Skin of body (tissue), 2 donors: ENCODE measurements around the gene TKTL1. TPM values are rescaled to one million over a fixed set of nuclear protein-coding genes. Genes with fewer than 3 reads are reported as not detected.
"Not testable (repeated sequence)": the region's sequence is repeated elsewhere in the genome, so short reads cannot be mapped to it uniquely, and the experiment has no call there.

Source experiments
- DNase-seq: peaks from one replicate; lab custom pipeline; 2025; lab: John Stamatoyannopoulos, UW
- total RNA-seq: library from RNA; depleted of rRNA; stranded (reverse); fragments of >200 nt; gene quantifications from one replicate; pipeline ENCODE4 v1.2.3, GENCODE V29; 2014

TKTL1 gene
- total RNA-seq, 1 donor from 2014 or later: 0.30 TPM

- DNase-seq: no peak
Measured at GRCh38 chrX:154309041-154309775, 13.6 kb downstream of the TKTL1 start.

- DNase-seq: no peak
Measured at GRCh38 chrX:154310616-154311536, 15.3 kb downstream of the TKTL1 start.

DNA sequence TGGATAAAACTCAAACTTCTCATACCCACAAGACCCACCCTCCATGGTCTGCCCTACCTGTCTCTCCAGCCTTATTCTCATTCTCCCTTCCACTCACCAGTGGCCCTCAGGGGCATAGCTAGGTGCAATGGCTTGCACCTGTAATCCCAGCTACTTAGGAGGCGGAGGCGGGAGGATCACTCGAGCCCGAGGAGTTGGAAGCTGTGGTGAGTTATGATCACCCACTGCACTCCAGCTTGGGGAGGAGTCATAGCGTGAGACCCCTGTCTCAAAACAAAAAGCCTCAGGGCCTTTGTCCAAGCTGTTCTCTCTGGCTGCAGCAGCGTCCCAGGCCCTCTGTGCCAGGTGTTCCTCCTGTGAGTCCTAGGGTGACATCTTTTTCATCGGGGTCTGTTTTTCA lies 16.5 kb downstream of the TKTL1 start:
- DNase-seq: no peak

GRCh38 chrX:154313147-154313546 lies 17.6 kb downstream of the TKTL1 start:
- DNase-seq: no peak

DNA sequence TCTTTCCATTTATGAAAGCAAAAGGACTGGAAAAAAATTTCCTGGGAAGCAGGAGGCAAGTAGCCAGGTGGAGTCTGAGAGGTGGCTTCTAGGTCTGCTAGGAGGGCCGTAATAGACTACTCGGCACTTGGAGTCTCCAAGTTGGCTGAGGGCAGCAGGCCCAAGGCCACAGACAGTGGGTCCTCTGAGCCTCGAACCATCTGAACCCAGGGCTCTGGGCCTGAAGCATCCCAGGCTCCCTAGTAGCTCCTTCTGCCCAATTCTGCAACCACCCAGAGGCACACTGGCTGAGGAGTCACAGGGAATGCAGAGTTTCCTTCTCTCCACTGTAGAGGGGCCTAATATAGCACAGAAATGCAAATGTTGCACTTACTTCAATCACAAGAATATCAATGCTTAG lies 19.8 kb downstream of the TKTL1 start:
- DNase-seq: no peak

DNA sequence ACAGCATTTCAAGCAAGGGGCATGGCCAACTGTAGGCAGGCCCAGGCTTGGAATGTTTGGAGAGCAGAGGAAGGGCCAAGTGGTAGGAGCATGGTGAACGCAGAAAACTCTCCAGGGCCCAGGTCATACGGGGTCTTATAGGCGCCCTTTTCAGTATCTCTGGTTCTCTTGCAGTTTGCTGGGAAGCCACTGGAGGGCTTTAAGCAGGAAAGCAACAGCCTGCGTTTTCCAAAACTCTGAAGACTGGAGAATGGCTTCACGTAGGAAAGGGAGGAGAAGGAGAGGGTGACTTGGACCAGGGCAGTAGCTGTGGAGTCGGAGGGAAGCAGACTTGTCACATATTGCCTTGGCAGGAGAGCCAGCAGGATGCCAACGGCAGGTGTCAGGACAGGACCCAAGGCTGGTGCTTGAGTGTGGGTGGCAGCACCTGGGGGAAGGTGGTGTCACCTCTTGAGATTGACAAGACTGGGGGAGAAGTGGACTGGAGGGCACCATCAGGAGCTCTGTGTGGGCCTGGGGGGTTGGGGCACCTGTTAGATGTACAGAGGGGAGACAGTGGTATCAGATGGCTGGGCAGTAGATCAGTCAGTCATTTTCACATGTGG lies 21.9 kb downstream of the TKTL1 start:
- no peak for DNase-seq

DNA sequence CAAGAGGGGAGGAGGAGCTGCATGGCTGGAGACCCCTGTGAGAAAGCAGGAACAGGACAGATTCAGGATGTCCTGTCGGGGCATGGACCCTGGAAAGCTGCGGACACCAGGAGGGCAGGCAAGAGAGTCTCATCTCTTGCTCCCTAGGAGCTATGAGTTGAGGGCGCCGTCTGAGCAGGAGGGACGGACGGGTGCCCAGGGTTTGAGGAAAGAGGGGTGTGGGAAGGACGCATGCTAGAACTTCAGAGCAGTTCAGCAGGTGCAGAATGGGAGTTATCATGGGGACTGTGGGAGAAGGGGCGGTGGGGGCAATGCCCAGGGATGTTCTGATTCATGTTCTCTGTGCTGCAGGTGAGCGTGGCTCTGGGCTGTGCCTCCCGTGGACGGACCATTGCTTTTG lies 24.8 kb downstream of the TKTL1 start:
- no peak for DNase-seq

- no peak for DNase-seq
Measured at GRCh38 chrX:154321152-154321551, 25.6 kb downstream of the TKTL1 start.

GRCh38 chrX:154321594-154321993 lies 26.0 kb downstream of the TKTL1 start:
- DNase-seq: no peak

- no peak for DNase-seq
Measured at GRCh38 chrX:154322890-154323289, 27.3 kb downstream of the TKTL1 start.

GRCh38 chrX:154323537-154323936 lies 27.9 kb downstream of the TKTL1 start:
- no peak for DNase-seq

GRCh38 chrX:154325541-154325940 lies 29.9 kb downstream of the TKTL1 start:
- DNase-seq: no peak

GRCh38 chrX:154327038-154327820 lies 31.6 kb downstream of the TKTL1 start:
- no peak for DNase-seq

DNA sequence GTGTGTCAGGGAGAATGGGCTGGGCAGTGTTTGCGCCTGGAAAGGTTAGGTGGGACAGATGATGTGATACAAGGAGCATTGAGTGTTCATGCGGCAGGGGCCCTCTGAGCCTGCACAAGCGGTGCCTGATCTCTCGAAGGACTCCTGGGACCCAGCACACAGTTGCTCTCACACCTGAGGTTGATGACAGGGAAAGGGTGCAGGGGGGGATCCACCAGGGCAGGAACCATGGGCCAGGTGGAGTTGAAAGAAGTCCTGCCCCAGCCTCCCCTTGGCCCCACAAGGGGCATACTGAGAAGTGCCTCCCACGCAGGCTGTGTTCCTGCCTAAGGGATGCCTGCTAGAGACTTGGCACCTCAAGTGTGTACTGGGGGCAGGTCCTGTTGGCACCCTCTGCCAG lies 33.1 kb downstream of the TKTL1 start:
- no peak for DNase-seq

DNA sequence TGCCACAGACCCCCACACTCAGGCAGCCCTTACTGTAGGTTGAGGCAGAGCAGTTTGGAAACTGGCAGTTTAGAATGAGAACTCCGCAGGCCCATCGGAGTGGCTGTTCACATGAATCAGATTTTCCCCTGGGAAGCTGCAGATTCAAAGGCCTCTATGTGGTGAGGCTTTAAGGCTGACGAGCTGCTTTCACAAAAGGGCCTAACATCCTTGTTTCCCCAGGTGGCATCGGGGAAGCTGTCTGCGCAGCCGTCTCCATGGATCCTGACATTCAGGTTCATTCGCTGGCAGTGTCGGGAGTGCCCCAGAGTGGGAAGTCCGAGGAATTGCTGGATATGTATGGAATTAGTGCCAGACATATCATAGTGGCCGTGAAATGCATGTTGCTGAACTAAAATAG lies 33.7 kb downstream of the TKTL1 start:
- no peak for DNase-seq

DNA sequence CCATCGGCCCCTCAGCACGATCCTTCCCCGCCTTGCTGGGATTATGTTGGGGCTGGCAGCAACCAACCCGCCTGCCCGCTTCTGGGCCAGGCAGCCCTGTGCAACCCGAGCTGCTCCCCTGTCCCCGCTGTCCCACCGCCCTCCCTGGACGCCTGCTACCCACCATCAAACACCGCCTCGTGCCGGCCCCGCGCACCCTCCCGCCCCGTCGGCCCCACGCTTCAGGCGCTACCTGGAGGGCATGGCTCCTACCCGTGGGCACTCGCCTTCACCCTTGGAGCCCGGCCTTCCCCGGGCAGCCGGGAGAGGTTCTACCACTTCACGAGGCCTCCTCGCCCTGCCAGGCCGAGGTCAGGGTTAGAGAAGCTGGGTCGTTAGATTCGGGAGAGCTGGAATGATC lies 37.0 kb downstream of the TKTL1 start:
- no peak for DNase-seq

- DNase-seq: no peak
Measured at GRCh38 chrX:154333116-154333515, 37.5 kb downstream of the TKTL1 start.

DNA sequence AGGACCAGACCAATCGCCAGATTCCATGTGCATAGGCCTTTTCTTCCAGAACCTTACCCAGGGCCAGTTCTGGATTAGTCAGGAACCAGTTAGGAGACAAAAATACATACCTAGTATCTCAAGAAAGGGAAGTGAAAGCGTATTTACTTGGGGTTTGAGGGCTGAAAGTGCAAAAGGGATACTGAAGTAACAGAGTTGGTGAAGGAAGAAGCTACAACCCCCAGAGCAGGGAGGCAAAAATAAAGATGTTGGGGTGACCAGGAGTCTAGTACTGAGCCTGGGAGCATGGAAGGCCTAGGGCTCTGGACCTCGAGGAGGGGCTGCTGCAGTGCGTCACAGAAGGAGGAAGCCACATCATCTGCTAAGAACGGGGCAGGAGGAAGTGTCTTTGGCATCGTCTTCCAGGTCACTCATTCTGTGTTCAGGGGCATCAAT lies 38.3 kb downstream of the TKTL1 start:
- DNase-seq: no peak

- DNase-seq: no peak
Measured at GRCh38 chrX:154334496-154334895, 38.9 kb downstream of the TKTL1 start.

DNA sequence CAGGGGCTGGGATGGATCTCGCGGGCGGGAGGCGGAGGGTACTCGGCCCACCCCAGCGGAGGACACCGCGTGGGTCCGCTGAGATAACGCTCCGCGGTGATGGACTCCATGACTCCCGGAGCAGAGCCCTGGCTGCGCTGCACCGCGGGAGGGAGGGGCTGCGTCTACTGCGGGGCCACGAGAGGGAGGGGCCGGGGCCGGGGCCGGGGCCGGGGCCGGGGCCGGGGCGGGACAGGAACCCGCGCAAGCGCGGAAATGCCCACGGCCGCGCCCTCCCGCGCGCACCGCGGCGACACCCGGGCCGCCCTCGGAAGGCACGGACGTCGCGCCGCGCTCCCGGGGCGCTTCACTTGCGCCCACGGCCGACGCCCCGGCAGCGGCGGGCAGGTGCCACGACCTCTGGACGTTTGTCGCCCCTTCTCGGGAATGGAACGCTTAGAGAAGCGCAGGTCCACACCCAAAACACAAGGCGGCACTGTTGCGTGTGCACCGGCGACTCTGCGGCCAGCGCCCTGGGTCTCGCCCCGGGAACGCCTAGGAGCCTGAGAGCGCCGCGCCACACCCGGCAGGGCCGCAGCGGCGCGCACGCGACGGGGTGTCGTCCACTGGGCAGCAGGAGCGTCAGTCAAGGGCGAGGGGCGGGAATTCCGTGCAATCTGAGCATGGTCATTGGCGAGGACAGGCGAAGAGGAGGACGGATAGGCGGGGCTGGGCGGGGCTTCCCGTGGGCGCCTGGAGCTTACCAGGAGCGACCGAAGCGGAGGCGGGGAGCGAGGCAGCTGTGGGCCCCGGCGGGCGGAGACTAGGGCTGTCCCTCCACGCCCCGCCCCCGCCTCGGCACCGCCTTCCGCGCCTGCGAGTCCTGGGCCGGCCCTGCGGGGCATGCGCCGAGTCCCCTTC lies 46.1 kb downstream of the TKTL1 start:
- not testable (repeated sequence) for DNase-seq
